PFSK-1 (cell line): ENCODE measurements around the gene LSAMP.

ENCODE experiments used
- FOXP2 ChIP-seq: optimal IDR thresholded peaks from 2 replicates; pipeline ENCODE3; 2011; ENCODE audit warnings: borderline replicate concordance, control low read depth, inconsistent platforms; ENCODE audit not compliant: insufficient read depth; ENCODE audit errors: extremely low read length, extremely low read depth
- POLR2AphosphoS5 ChIP-seq: IDR thresholded peaks from 2 replicates; pipeline ENCODE4 v1.6.1; 2012; ENCODE audit warnings: low read depth, mild to moderate bottlenecking, control low read depth, low read length, moderate library complexity
- REST ChIP-seq, 2 experiments: IDR thresholded peaks; 2 replicates each; pipeline versions ENCODE4 v1.6.1 to v1.8.0; 2011 to 2012; ENCODE audit warnings: low read depth in 2 of 2, low read length in 2 of 2, control low read depth in 1 of 2, inconsistent platforms in 1 of 2, mild to moderate bottlenecking in 1 of 2, moderate library complexity in 1 of 2; ENCODE audit not compliant: insufficient read depth in 1 of 2
- SIN3A ChIP-seq: IDR thresholded peaks from 2 replicates; pipeline ENCODE4 v1.6.1; 2012; ENCODE audit warnings: mild to moderate bottlenecking, low read length, moderate library complexity, borderline replicate concordance; ENCODE audit not compliant: insufficient read depth
- TAF1 ChIP-seq: IDR thresholded peaks from 2 replicates; pipeline ENCODE4 v1.6.1; 2012; ENCODE audit warnings: low read length, control low read depth, borderline replicate concordance; ENCODE audit not compliant: insufficient read depth

DNA sequence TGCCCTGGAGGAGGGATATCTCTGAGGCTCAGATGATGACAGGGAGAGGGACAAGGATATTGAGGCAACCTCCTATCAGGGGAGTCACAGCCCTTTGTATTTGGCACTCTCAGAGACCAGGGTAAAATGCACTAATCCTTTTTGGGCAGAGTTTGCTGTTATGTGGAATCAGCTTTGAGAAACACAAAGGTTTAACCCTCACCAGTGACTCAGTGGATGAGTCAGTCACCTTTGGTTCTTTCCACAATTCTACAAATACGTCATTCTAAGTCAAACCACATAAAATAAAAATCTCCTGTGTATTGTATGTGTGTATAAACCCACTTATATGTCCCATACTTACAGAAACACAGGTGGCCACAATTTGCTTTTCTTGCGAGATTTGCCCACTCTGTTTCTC lies 5.1 kb downstream of the LSAMP start:
- TF ChIP-seq POLR2AphosphoS5: no peak
- no peak for TF ChIP-seq TAF1
- TF ChIP-seq REST (IDR thresholded peaks at IDR 0.05; ENCODE audit: insufficient read depth in 1 of 2, low read depth in 2 of 2, low read length in 2 of 2): no peak
- TF ChIP-seq SIN3A: no peak
- no peak for TF ChIP-seq FOXP2
